Activated naive CD8-positive, alpha-beta T cell treated with anti-CD3 and anti-CD28 coated beads for 36 hours (primary cell): Measurements from ENCODE around the gene SOWAHC. TPM values are rescaled to one million over a fixed set of nuclear protein-coding genes. Genes with fewer than 3 reads are reported as not detected.
"Not testable (repeated sequence)": the region's sequence is repeated elsewhere in the genome, so short reads cannot be mapped to it uniquely, and the experiment has no call there.

Experiments used
- DNase-seq: peaks from one replicate; pipeline ENCODE4 v3.0.0; 2021
- H3K27ac Mint-ChIP-seq: one replicate; pipeline ENCODE4 v1.8.0; 2022; ENCODE audit warnings: mild to moderate bottlenecking, moderate library complexity, mixed read lengths
- H3K27me3 Mint-ChIP-seq: one replicate; pipeline ENCODE4 v1.8.0; 2022; ENCODE audit warnings: mild to moderate bottlenecking, mixed read lengths
- H3K36me3 Mint-ChIP-seq: one replicate; pipeline ENCODE4 v1.8.0; 2021; ENCODE audit warnings: mild to moderate bottlenecking, mixed read lengths
- H3K4me1 Mint-ChIP-seq: one replicate; pipeline ENCODE4 v1.8.0; 2021; ENCODE audit warnings: mixed read lengths
- H3K4me3 Mint-ChIP-seq: one replicate; pipeline ENCODE4 v1.8.0; 2022; ENCODE audit warnings: mild to moderate bottlenecking, moderate library complexity, mixed read lengths
- H3K9me3 Mint-ChIP-seq: one replicate; pipeline ENCODE4 v1.8.0; 2022; ENCODE audit warnings: mixed read lengths
- total RNA-seq, 2 experiments: library from RNA; stranded (reverse); gene quantifications; one replicate each; pipeline ENCODE4 v1.2.3, GENCODE V29; 2021

The SOWAHC gene
- under 1 TPM; 0.14 to 0.31 TPM for total RNA-seq

GRCh38 chr2:109613922-109614714, at the start of gene SOWAHC, which contains the start of gene SEPTIN10:
TSS of gene SOWAHC (plus strand) at chr2:109614364. CDS start at chr2:109614490, 126 bp downstream.
TSS of gene SEPTIN10 (minus strand) at chr2:109613966. CDS start at chr2:109613827, 139 bp downstream.
- Mint-ChIP-seq H3K27me3 (peaks cover 81% of the 10 kb centered on the region), H3K9me3 (peaks cover 4% of the 10 kb centered on the region), H3K36me3 (peaks cover 2% of the 10 kb centered on the region), H3K4me3 (peak within 1 kb of the TSS; percentile 78), H3K27ac (no peak within 1 kb of the TSS), H3K4me1 (peaks cover 11% of the 10 kb centered on the region)
- DNase-seq = peak; percentile 79

GRCh38 chr2:109575373-109575772, 38.8 kb upstream of the SOWAHC start:
- Mint-ChIP-seq H3K36me3 (no peaks in the 10 kb centered on the region), H3K9me3 (no peaks in the 10 kb centered on the region), H3K4me3 (no peak overlapping the region), H3K27ac (no peak overlapping the region), H3K4me1 (no peaks in the 10 kb centered on the region), H3K27me3 (no peaks in the 10 kb centered on the region)
- no peak for DNase-seq

GRCh38 chr2:109577630-109578029, 36.5 kb upstream of the SOWAHC start:
- H3K4me1 Mint-ChIP-seq, H3K27me3 Mint-ChIP-seq: not testable (repeated sequence)

GRCh38 chr2:109582928-109583895, 31.0 kb upstream of the SOWAHC start:
- H3K9me3 Mint-ChIP-seq = no peaks in the 10 kb centered on the region
- H3K4me1 Mint-ChIP-seq = no peaks in the 10 kb centered on the region
- H3K4me3 Mint-ChIP-seq = no peak overlapping the region
- H3K27ac Mint-ChIP-seq = no peak overlapping the region
- peaks cover 11% of the 10 kb centered on the region for H3K27me3 Mint-ChIP-seq
- no peaks in the 10 kb centered on the region for H3K36me3 Mint-ChIP-seq
- DNase-seq = no peak

More at GRCh38 chr2:109577630-109578029, 36.5 kb upstream of the SOWAHC start:
- H3K27ac Mint-ChIP-seq, H3K36me3 Mint-ChIP-seq, DNase-seq, H3K4me3 Mint-ChIP-seq, H3K9me3 Mint-ChIP-seq: not testable (repeated sequence)

GRCh38 chr2:109586687-109587086, 27.5 kb upstream of the SOWAHC start:
- Mint-ChIP-seq H3K27ac (no peak overlapping the region), H3K27me3 (peaks cover 15% of the 10 kb centered on the region), H3K4me3 (no peak overlapping the region), H3K36me3 (no peaks in the 10 kb centered on the region), H3K4me1 (no peaks in the 10 kb centered on the region), H3K9me3 (no peaks in the 10 kb centered on the region)
- DNase-seq = no peak

- Mint-ChIP-seq H3K27ac (no peak overlapping the region), H3K4me1 (no peaks in the 10 kb centered on the region), H3K9me3 (no peaks in the 10 kb centered on the region), H3K36me3 (no peaks in the 10 kb centered on the region), H3K4me3 (no peak overlapping the region), H3K27me3 (peaks cover 4% of the 10 kb centered on the region)
- DNase-seq = no peak
Measured at GRCh38 chr2:109591206-109591605, 23.0 kb upstream of the SOWAHC start.

GRCh38 chr2:109592905-109593304, 21.3 kb upstream of the SOWAHC start:
- H3K27ac Mint-ChIP-seq = no peak overlapping the region
- no peak overlapping the region for H3K4me3 Mint-ChIP-seq
- peaks cover 4% of the 10 kb centered on the region for H3K27me3 Mint-ChIP-seq
- no peaks in the 10 kb centered on the region for H3K36me3 Mint-ChIP-seq
- no peaks in the 10 kb centered on the region for H3K4me1 Mint-ChIP-seq
- no peaks in the 10 kb centered on the region for H3K9me3 Mint-ChIP-seq
- DNase-seq = no peak

GRCh38 chr2:109594246-109594885, 19.8 kb upstream of the SOWAHC start:
- no peaks in the 10 kb centered on the region for H3K4me1 Mint-ChIP-seq
- no peak overlapping the region for H3K27ac Mint-ChIP-seq
- no peak for DNase-seq
- no peak overlapping the region for H3K4me3 Mint-ChIP-seq
- peaks cover 4% of the 10 kb centered on the region for H3K27me3 Mint-ChIP-seq
- no peaks in the 10 kb centered on the region for H3K9me3 Mint-ChIP-seq
- H3K36me3 Mint-ChIP-seq = no peaks in the 10 kb centered on the region

- Mint-ChIP-seq H3K4me3 (no peak overlapping the region), H3K27me3 (peaks cover 9% of the 10 kb centered on the region), H3K4me1 (no peaks in the 10 kb centered on the region), H3K27ac (no peak overlapping the region), H3K9me3 (no peaks in the 10 kb centered on the region), H3K36me3 (no peaks in the 10 kb centered on the region)
- DNase-seq = no peak
Measured at GRCh38 chr2:109595644-109596043, 18.5 kb upstream of the SOWAHC start.

- Mint-ChIP-seq H3K4me3 (no peak overlapping the region), H3K27me3 (peaks cover 18% of the 10 kb centered on the region), H3K9me3 (no peaks in the 10 kb centered on the region), H3K4me1 (no peaks in the 10 kb centered on the region), H3K36me3 (no peaks in the 10 kb centered on the region), H3K27ac (no peak overlapping the region)
- DNase-seq = no peak
Measured at GRCh38 chr2:109597283-109597682, 16.9 kb upstream of the SOWAHC start.

- Mint-ChIP-seq H3K9me3 (no peaks in the 10 kb centered on the region), H3K4me1 (no peaks in the 10 kb centered on the region), H3K36me3 (no peaks in the 10 kb centered on the region), H3K27ac (no peak overlapping the region), H3K27me3 (peaks cover 47% of the 10 kb centered on the region), H3K4me3 (no peak overlapping the region)
- no peak for DNase-seq
Measured at GRCh38 chr2:109601783-109602182, 12.4 kb upstream of the SOWAHC start.

- no peak overlapping the region for H3K27ac Mint-ChIP-seq
- no peak overlapping the region for H3K4me3 Mint-ChIP-seq
- DNase-seq = no peak
- H3K4me1 Mint-ChIP-seq = no peaks in the 10 kb centered on the region
- no peaks in the 10 kb centered on the region for H3K9me3 Mint-ChIP-seq
- H3K36me3 Mint-ChIP-seq = no peaks in the 10 kb centered on the region
- H3K27me3 Mint-ChIP-seq = peaks cover 53% of the 10 kb centered on the region
Measured at GRCh38 chr2:109602617-109603188, 11.5 kb upstream of the SOWAHC start.

- Mint-ChIP-seq H3K27me3 (peaks cover 66% of the 10 kb centered on the region), H3K36me3 (no peaks in the 10 kb centered on the region), H3K27ac (no peak overlapping the region), H3K9me3 (no peaks in the 10 kb centered on the region), H3K4me1 (peaks cover 5% of the 10 kb centered on the region), H3K4me3 (no peak overlapping the region)
- DNase-seq = no peak
Measured at GRCh38 chr2:109604597-109604996, 9.6 kb upstream of the SOWAHC start.

GRCh38 chr2:109607766-109608165, 6.4 kb upstream of the SOWAHC start:
- Mint-ChIP-seq H3K36me3 (no peaks in the 10 kb centered on the region), H3K27ac (no peak overlapping the region), H3K4me3 (no peak overlapping the region), H3K4me1 (peaks cover 7% of the 10 kb centered on the region), H3K27me3 (peaks cover 74% of the 10 kb centered on the region), H3K9me3 (peaks cover under 1% of the 10 kb centered on the region)
- no peak for DNase-seq
